Aorta (tissue), 5 donors: ENCODE data around the gene INPP4B. TPM values are rescaled to one million over a fixed set of nuclear protein-coding genes. Genes with fewer than 3 reads are reported as not detected.
"Not testable (repeated sequence)": the region's sequence is repeated elsewhere in the genome, so short reads cannot be mapped to it uniquely, and the experiment has no call there.

ENCODE experiments used
- ATAC-seq: fragments of 200-7000 bp; cut with Tn5 transposase; one replicate; pipeline ENCODE4 v1.9.1; 2022; ENCODE audit warnings: moderate library complexity; ENCODE audit not compliant: low FRiP score
- DNase-seq, 2 donors: peaks; one replicate each; pipeline ENCODE4 v3.0.0-alpha.2; 2020
- H3K27ac ChIP-seq, 2 donors: one replicate each; pipeline ENCODE4 v1.5.1; 2013; ENCODE audit warnings: low read length in 2 of 2, mild to moderate bottlenecking in 2 of 2, moderate library complexity in 2 of 2, control low read depth in 1 of 2, inconsistent platforms in 1 of 2, low read depth in 1 of 2
- H3K27me3 ChIP-seq, 2 donors: one replicate each; pipeline ENCODE4 v1.6.1; 2013; ENCODE audit warnings: control low read depth in 1 of 2, low read length in 1 of 2, mild to moderate bottlenecking in 1 of 2, moderate library complexity in 1 of 2; ENCODE audit not compliant: insufficient read depth in 2 of 2, control insufficient read depth in 1 of 2
- H3K36me3 ChIP-seq, 2 donors: one replicate each; pipeline ENCODE4 v1.6.1; 2013; ENCODE audit warnings: control low read depth in 1 of 2, low read length in 1 of 2, mild to moderate bottlenecking in 1 of 2; ENCODE audit not compliant: insufficient read depth in 2 of 2, control insufficient read depth in 1 of 2
- H3K4me1 ChIP-seq, 2 donors: one replicate each; pipeline ENCODE4 v1.6.1; 2013; ENCODE audit warnings: low read length in 2 of 2, control low read depth in 1 of 2, mild to moderate bottlenecking in 1 of 2, moderate library complexity in 1 of 2; ENCODE audit not compliant: insufficient read depth in 2 of 2, control insufficient read depth in 1 of 2
- H3K4me3 ChIP-seq, 2 donors: one replicate each; pipeline ENCODE4 v1.5.1; 2013; ENCODE audit warnings: low read length in 2 of 2, control low read depth in 1 of 2, mild to moderate bottlenecking in 1 of 2
- H3K9me3 ChIP-seq: one replicate; pipeline ENCODE4 v1.6.1; 2013; ENCODE audit warnings: mild to moderate bottlenecking, low read length; ENCODE audit not compliant: control insufficient read depth
- WGBS, 2 donors: extraction: QIAGEN DNeasy Blood & Tissue Kit; methylation state at CpG; one replicate each; pipeline ENCODE4 v1.1.7; 2013; 5-methylcytosine and 5-hydroxymethylcytosine counted together
- intact Hi-C, 2 donors: fragments of 100-400 bp; cut with DNase I; formaldehyde crosslinking; loops; one replicate each; pipeline versions ENCODE4 v1.14.2 to v1.15.0; 2022
- polyA plus RNA-seq, 2 donors: library from polyadenylated mRNA; stranded (reverse); fragments of 200-250 nt; gene quantifications; one replicate each; pipeline ENCODE4 v1.2.3, GENCODE V29; 2013
- total RNA-seq, 2 donors: library from RNA; stranded (reverse); fragmentation: NEBNext Ultra II Directional; extraction: Animal tissue kit (Norgen Biotek cat#: 25700); gene quantifications; one replicate each; pipeline ENCODE4 v1.2.1, GENCODE V29; 2021
- donor health status: healthy with polysubstance abuse.
- donor health status: Bipolar disorder and iron deficiency.
- donor health status: DM: no; HTN: no; CAD: no.
- donor health status: DM: no; HTN: no; CAD: no.
- donor health status: DM: yes; HTN: yes; CAD: no.

The INPP4B gene
- total and polyA plus RNA-seq, 4 donors, result 3.3 to 36.8 (median 20.7) TPM

DNA sequence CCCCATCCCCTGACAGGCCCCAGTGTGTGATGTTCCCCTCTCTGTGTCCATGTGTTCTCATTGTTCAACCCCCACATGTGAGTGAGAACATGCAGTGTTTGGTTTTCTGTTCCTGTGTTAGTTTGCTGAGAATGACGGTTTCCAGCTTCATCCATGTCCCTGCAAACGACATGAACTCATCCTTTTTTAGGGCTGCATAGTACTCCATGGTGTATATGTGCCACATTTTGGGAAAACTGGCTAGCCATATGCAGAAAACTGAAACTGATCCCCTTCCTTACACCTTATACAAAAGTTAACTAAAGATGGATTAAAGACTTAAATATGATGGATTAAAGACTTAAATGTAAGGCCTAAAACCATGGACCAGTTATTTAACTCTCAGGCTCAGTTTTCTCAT, 336.7 kb downstream of the INPP4B start:
- DNase-seq, H3K9me3 ChIP-seq, H3K36me3 ChIP-seq, intact Hi-C loops, H3K4me1 ChIP-seq, H3K27ac ChIP-seq, H3K4me3 ChIP-seq, ATAC-seq, H3K27me3 ChIP-seq: not testable (repeated sequence)
- 81 to 87% methylated on average over 2 of the region's 2 CpGs for WGBS, 2 donors

DNA sequence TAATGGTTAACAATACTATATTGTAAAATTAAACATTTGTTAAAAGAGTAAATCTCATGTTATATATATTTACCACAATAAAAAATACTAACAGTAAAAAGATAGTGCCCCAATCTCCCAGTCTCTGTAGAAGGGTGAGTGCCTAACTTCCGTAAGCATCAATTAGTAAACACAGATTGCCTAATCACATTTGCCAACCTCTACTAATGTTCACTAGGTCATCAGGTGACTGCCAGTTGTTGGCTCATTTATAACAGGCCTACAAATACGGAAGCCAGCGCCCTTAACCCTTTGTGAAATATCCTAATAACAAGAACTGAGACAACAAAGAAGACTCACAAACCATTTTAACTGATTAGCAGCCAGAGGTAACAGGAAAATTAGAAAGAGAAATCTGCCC, 345.1 kb downstream of the INPP4B start:
- no peaks in the 10 kb centered on the region for H3K27me3 ChIP-seq
- intact Hi-C loops, result no loop called here
- H3K27ac ChIP-seq, result no peak overlapping the region
- no peaks in the 10 kb centered on the region for H3K36me3 ChIP-seq
- ATAC-seq (no peak), DNase-seq (no peak)
- WGBS, 2 donors, result 90 to 92% methylated on average over 3 of the region's 3 CpGs
- no peak overlapping the region for H3K4me3 ChIP-seq
- H3K9me3 ChIP-seq, result no peaks in the 10 kb centered on the region
- no peaks in the 10 kb centered on the region for H3K4me1 ChIP-seq

DNA sequence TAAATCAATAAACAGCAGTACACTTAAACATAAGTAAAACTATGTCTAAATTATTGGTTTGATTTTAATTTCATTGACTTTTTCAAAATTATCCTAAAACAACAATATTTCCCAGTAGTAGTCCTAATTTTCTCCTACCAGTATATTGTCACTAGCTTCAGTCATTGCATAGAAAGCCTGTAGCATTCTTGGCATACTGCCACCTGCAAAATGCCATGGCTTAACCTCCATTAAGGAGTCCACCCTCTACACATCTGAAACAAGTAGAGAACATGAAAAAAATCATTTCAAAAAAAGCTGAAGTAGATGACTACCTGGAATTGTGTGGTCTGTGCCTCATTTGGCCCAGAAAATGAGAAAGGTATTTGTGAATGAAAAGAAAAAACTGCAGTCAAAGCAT, 348.5 kb downstream of the INPP4B start:
- no peak overlapping the region for H3K4me3 ChIP-seq
- ATAC-seq (no peak), DNase-seq (no peak)
- intact Hi-C loops, result no loop called here
- H3K36me3 ChIP-seq, result no peaks in the 10 kb centered on the region
- no peak overlapping the region for H3K27ac ChIP-seq
- no peaks in the 10 kb centered on the region for H3K9me3 ChIP-seq
- no peaks in the 10 kb centered on the region for H3K27me3 ChIP-seq
- H3K4me1 ChIP-seq, result no peaks in the 10 kb centered on the region

DNA sequence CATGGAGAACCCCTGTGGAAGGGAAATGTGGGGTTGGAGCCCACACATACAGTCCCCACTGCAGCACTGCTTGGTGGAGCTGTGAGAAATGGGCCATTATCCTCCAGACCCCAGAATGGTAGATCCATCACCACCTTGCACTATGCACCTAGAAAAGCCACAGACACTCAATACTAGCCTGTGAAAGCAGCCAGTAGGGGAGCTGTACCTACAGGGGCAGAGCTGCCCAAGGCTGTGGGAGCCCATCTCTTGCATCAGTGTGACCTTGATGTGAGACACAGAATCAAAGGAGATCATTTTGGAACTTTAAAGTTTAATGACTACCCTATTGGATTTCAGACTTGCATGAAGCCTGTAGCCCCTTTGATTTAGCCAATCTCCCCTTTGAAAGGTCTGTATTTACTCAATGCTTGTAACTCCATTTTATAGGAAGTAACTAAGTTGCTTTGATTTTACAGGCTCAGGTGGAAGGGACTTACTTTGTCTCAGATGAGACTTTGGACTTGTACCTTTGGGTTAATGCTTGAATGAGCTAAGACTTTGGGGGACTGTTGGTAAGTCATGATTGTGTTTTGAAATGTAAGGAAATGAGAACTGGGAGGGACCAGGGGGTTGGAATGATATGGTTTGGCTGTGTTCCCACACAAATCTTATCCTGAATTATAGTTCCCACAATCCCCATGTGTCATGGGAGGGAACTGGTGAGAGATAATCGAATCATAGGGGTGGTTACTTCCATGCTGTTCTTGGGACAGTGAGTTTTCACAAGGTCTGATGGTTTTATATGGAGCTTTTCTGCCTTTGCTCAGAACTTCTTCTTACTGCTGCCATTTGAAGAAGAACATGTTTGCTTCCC, 352.6 kb downstream of the INPP4B start:
- DNase-seq, result no peak
- Histone ChIP-seq H3K27me3 (no peaks in the 10 kb centered on the region), H3K9me3 (no peaks in the 10 kb centered on the region), H3K27ac (no peak overlapping the region), H3K36me3 (no peaks in the 10 kb centered on the region), H3K4me3 (no peak overlapping the region), H3K4me1 (no peaks in the 10 kb centered on the region)
- WGBS, 2 donors, result 42 to 78% methylated on average over 1 of the region's 1 CpG
- no peak for ATAC-seq
- intact Hi-C loops, result no loop called here

DNA sequence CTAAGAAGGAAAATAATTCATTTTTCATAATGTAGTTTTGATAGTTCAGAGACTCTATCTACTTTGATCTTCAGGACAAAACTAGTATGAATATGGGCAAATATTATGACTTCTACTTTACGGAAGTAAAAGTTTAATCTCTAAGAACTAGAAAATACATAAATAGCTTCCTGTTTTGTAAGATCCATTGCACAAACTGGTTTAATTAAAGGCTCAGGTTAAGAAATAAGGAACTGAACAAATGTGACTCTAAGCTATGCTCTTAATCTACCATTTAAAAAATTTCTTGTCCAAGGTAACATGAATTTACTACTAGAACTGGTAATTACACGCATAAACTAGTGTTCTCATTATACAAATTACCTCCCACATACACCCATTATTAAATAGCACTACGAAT, 360.6 kb downstream of the INPP4B start:
- ATAC-seq, result no peak
- Histone ChIP-seq H3K36me3 (no peaks in the 10 kb centered on the region), H3K9me3 (no peaks in the 10 kb centered on the region), H3K4me1 (no peaks in the 10 kb centered on the region), H3K4me3 (no peak overlapping the region), H3K27ac (no peak overlapping the region), H3K27me3 (no peaks in the 10 kb centered on the region)
- WGBS, 2 donors, result 91 to 93% methylated on average over 3 of the region's 3 CpGs
- intact Hi-C loops, result no loop called here
- no peak for DNase-seq

DNA sequence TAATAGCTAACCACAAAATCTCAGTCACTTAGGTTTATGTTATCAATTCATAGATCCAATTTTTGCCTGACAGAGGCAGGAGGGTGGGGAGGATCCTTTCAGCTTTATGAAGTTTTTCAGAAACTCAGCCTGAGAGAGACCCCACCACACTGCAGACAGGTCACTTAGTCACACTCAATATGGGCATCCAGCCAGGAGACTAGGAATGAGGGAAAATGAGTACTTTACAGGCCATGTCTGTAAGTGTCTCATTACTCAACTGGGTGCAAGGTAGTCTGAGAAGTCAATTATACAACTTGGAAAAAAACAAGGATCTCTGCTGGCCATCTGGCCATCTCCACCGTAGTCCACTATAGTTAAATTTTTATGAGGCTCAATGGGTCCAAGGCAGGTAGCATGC, 365.9 kb downstream of the INPP4B start:
- Histone ChIP-seq H3K4me3 (no peak overlapping the region), H3K36me3 (no peaks in the 10 kb centered on the region), H3K9me3 (no peaks in the 10 kb centered on the region), H3K4me1 (no peaks in the 10 kb centered on the region), H3K27ac (no peak overlapping the region), H3K27me3 (no peaks in the 10 kb centered on the region)
- DNase-seq (no peak), ATAC-seq (no peak)
- intact Hi-C loops, result no loop called here
- WGBS, 2 donors, result 72 to 75% methylated on average over 1 of the region's 1 CpG

DNA sequence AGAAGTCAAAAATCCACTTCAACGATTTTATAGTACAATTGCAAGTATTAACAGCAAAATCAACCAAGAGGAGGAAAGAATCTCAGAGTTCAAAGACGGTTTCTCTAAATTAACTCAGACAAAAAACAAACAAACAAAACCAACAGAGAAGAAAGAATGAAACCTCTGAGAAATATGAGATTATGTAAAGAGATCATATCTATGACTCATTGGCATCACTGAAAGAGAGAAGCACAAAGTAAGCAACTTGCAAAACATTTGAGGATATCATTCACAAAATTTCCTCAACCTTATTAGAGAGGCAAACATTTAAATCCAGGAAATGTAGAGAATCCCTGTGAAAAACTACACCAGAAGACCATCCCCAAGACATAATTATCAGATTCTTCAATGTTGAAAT, 370.4 kb downstream of the INPP4B start:
- no peaks in the 10 kb centered on the region for H3K4me1 ChIP-seq
- intact Hi-C loops, result no loop called here
- H3K27me3 ChIP-seq, result no peaks in the 10 kb centered on the region
- H3K4me3 ChIP-seq, result no peak overlapping the region
- DNase-seq (no peak), ATAC-seq (no peak)
- H3K9me3 ChIP-seq, result no peaks in the 10 kb centered on the region
- 88 to 91% methylated on average over 2 of the region's 2 CpGs for WGBS, 2 donors
- H3K27ac ChIP-seq, result no peak overlapping the region
- H3K36me3 ChIP-seq, result no peaks in the 10 kb centered on the region

DNA sequence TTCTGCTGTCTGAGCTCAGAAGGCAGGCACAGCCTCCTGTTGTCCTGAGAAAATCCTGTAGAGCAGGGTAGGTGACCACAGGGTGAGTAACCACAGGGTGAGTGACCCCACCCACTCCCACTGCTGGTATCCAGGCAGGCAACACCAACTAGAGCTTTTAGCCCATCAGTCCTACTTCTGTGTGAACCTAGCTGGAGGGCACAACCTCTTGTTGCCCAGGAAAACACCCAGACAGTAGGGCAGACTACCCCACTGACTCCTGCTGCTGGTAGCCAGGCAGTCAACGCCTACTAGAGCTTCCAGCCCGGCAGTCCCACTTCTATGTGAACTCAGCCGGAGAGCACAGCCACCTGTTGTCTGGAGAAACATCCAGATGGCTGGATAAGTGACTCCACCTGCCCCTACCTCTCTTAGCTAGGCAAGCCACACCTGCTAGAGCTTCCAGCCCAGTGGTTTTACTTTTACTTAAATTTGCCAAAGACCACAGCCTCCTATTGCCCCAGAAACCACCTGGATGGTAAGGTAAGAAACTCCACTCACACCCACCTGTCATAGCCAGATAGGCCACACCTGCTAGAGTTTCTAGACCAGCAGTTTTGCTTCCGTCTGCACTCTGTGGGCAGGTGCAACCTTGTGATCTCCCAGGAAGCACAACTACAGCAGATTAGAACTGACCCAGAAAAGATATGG, 371.6 kb downstream of the INPP4B start:
- no peak overlapping the region for H3K4me3 ChIP-seq
- DNase-seq, result no peak
- 92 to 94% methylated on average over 4 of the region's 4 CpGs for WGBS, 2 donors
- H3K27ac ChIP-seq, result no peak overlapping the region
- no peaks in the 10 kb centered on the region for H3K4me1 ChIP-seq
- intact Hi-C loops, result no loop called here
- H3K27me3 ChIP-seq, result no peaks in the 10 kb centered on the region
- no peaks in the 10 kb centered on the region for H3K36me3 ChIP-seq
- H3K9me3 ChIP-seq, result no peaks in the 10 kb centered on the region
- ATAC-seq, result no peak

DNA sequence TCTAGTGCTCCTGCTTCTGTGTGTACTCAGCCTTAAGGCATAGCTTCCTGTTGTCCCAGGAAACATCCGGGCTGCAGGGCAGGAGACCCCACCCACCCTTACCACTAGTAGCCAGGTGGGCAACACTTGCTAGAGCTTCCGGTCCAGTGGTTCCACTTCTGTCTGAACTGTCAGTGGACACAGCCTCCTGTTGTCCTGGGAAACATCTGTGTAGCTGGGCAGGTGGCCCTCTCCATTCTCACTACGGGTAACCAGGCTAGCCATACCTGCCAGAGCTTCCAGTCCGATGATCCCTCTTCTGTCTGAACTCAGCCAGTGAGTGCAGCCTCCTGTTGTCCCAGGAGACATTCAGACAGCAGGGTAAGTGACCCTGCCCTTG, 372.2 kb downstream of the INPP4B start:
- WGBS, 2 donors, result 95 to 97% methylated on average over 4 of the region's 4 CpGs
- ATAC-seq, result peak; percentile 56

More for the DNA sequence above, 372.2 kb downstream of the INPP4B start:
- H3K27ac ChIP-seq, result no peak overlapping the region
- intact Hi-C loops, result no loop called here
- H3K4me1 ChIP-seq, result no peaks in the 10 kb centered on the region
- H3K9me3 ChIP-seq, result no peaks in the 10 kb centered on the region
- no peaks in the 10 kb centered on the region for H3K36me3 ChIP-seq
- no peaks in the 10 kb centered on the region for H3K27me3 ChIP-seq
- DNase-seq, result no peak
- H3K4me3 ChIP-seq, result no peak overlapping the region
